Erythroblast (primary cell): Measurements from ENCODE around the gene SIL1.

ENCODE experiments used
- GATA1 ChIP-seq: IDR thresholded peaks from 2 replicates; pipeline ENCODE4 v1.6.1; 2011; ENCODE audit warnings: low read depth, mild to moderate bottlenecking, control low read depth, low read length, moderate library complexity
- POLR2A ChIP-seq: IDR thresholded peaks from 2 replicates; pipeline ENCODE4 v1.6.1; 2011; ENCODE audit warnings: mild to moderate bottlenecking, low read length

DNA sequence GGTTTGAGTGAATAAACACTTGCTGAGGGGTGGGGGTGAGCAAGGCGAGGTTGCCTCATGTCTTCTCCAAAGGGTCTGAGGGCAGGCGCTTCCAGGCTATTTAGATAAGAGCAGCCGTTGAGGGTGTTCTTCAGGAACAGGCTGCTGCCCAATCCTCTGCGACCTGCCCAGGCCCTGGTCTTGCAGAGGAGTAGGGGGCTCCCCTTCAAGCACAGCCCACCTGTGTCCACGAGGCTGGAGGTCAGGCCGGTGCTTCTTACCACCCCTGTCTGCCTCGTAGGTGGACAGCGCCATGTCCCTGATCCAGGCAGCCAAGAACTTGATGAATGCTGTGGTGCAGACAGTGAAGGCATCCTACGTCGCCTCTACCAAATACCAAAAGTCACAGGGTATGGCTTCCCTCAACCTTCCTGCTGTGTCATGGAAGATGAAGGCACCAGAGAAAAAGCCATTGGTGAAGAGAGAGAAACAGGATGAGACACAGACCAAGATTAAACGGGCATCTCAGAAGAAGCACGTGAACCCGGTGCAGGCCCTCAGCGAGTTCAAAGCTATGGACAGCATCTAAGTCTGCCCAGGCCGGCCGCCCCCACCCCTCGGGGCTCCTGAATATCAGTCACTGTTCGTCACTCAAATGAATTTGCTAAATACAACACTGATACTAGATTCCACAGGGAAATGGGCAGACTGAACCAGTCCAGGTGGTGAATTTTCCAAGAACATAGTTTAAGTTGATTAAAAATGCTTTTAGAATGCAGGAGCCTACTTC is 264.5 kb downstream of the SIL1 start:
- no peak for TF ChIP-seq POLR2A
- no peak for TF ChIP-seq GATA1
